Endothelial cell of umbilical vein (primary cell): Measurements from ENCODE around the gene ERBB2.

Experiments used
- FOS ChIP-seq: IDR thresholded peaks from 2 replicates; pipeline ENCODE4 v1.6.1; 2011; ENCODE audit warnings: mild to moderate bottlenecking, low read length, moderate library complexity, borderline replicate concordance; ENCODE audit not compliant: insufficient read depth
- POLR2AphosphoS5 ChIP-seq: IDR thresholded peaks from 2 replicates; pipeline ENCODE4 v1.6.1; 2012; ENCODE audit warnings: low read depth, mild to moderate bottlenecking, control low read depth, low read length, moderate library complexity; ENCODE audit not compliant: insufficient read depth
- TF ChIP-seq, protein P1 (sequence below), 2 donors: IDR thresholded peaks; 1 replicate in 1 of 2; 2 replicates in 1 of 2; pipeline ENCODE4 v1.5.1; 2011; ENCODE audit warnings: low read length in 2 of 2, mild to moderate bottlenecking in 2 of 2, moderate library complexity in 2 of 2, control low read depth in 1 of 2, inconsistent platforms in 1 of 2, low read depth in 1 of 2; ENCODE audit not compliant: insufficient read depth in 1 of 2; ENCODE audit errors: extremely low read depth in 1 of 2

DNA sequence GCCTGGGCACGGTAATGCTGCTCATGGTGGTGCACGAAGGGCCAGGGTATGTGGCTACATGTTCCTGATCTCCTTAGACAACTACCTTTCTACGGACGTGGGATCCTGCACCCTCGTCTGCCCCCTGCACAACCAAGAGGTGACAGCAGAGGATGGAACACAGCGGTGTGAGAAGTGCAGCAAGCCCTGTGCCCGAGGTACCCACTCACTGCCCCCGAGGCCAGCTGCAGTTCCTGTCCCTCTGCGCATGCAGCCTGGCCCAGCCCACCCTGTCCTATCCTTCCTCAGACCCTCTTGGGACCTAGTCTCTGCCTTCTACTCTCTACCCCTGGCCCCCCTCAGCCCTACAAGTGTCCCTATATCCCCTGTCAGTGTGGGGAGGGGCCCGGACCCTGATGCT lies 12.0 kb downstream of the ERBB2 start:
- TF ChIP-seq, protein P1, sequence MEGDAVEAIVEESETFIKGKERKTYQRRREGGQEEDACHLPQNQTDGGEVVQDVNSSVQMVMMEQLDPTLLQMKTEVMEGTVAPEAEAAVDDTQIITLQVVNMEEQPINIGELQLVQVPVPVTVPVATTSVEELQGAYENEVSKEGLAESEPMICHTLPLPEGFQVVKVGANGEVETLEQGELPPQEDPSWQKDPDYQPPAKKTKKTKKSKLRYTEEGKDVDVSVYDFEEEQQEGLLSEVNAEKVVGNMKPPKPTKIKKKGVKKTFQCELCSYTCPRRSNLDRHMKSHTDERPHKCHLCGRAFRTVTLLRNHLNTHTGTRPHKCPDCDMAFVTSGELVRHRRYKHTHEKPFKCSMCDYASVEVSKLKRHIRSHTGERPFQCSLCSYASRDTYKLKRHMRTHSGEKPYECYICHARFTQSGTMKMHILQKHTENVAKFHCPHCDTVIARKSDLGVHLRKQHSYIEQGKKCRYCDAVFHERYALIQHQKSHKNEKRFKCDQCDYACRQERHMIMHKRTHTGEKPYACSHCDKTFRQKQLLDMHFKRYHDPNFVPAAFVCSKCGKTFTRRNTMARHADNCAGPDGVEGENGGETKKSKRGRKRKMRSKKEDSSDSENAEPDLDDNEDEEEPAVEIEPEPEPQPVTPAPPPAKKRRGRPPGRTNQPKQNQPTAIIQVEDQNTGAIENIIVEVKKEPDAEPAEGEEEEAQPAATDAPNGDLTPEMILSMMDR (IDR thresholded peaks at IDR 0.05; ENCODE audit: extremely low read depth in 1 of 2, insufficient read depth in 1 of 2, low read depth in 1 of 2, low read length in 2 of 2), result no peak
- TF ChIP-seq POLR2AphosphoS5 (no peak), FOS (no peak)
